ENCODE data around the gene SPEM3. TPM values are rescaled to one million over a fixed set of nuclear protein-coding genes. Genes with fewer than 3 reads are reported as not detected.
A peak's percentile ranks its signal among the peaks of the same experiment; 100 is the strongest.

SPEM3 gene
- total RNA-seq, 2 experiments from 2014 or later, result not detected

DNA sequence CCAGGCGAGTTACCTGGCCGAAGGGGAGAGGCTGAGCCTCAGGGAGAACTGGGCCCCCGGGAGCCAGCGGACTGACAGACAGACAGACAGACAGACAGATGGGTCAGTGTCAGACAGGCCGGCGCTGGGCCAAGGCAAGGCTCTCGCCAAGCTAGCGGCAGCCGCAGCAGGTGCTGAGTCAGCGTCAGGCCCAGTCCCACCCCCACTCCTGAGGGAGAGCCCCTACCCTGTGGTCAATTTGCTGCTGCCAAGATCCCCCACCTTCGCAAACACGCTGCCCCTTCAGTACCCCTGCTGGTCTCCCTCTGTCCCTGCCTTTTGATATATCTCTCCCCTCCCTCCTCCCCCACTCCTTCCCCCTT, 12.2 kb downstream of the SPEM3 start:
- ATAC-seq (no peak), DNase-seq (peak; percentile 64)
- TF ChIP-seq, protein P1, sequence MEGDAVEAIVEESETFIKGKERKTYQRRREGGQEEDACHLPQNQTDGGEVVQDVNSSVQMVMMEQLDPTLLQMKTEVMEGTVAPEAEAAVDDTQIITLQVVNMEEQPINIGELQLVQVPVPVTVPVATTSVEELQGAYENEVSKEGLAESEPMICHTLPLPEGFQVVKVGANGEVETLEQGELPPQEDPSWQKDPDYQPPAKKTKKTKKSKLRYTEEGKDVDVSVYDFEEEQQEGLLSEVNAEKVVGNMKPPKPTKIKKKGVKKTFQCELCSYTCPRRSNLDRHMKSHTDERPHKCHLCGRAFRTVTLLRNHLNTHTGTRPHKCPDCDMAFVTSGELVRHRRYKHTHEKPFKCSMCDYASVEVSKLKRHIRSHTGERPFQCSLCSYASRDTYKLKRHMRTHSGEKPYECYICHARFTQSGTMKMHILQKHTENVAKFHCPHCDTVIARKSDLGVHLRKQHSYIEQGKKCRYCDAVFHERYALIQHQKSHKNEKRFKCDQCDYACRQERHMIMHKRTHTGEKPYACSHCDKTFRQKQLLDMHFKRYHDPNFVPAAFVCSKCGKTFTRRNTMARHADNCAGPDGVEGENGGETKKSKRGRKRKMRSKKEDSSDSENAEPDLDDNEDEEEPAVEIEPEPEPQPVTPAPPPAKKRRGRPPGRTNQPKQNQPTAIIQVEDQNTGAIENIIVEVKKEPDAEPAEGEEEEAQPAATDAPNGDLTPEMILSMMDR (IDR thresholded peaks at IDR 0.05), result no peak
- Mint-ChIP-seq H3K4me1 (ENCODE audit: low read depth) (peaks cover 36% of the 10 kb centered on the region), H3K27ac (no peak overlapping the region), H3K27me3 (peaks cover 54% of the 10 kb centered on the region), H3K4me3 (peak overlapping the region; percentile 94), H3K36me3 (ENCODE audit: low read depth) (peaks cover 21% of the 10 kb centered on the region), H3K9me3 (no peaks in the 10 kb centered on the region)
- ChIA-PET CTCF (interaction anchor here (0.7 to 2.0 kb wide), 10 partner anchors 12 to 247 kb away, joined by 3 to 13 read pairs (median 4); partner anchors contain the start of genes NEURL4 and SENP3), POLR2A (interaction anchor here (0.6 to 8.8 kb wide), 6 partner anchors 13 to 246 kb away, joined by 3 to 83 read pairs (median 15); partner anchors contain the start of genes POLR2A and ZBTB4)
- intact Hi-C loops (cut with micrococcal nuclease), result no loop called here

DNA sequence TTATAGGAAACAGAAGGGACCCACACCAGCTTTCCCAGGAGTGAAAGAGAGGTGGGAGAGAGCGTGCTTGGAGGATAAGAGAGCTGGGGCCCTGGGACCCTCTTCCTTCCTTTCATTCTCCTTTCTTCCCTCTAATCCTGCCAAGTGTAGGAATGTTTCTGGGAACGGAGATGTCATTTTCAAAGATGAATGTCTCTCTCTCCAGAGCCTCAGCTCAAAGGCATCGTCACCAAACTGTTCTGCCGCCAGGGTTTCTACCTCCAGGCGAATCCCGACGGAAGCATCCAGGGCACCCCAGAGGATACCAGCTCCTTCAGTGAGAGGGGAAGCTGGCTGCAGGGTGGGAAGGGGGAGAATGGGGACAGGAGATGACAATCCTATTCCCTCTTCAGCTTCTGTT, 12.6 kb downstream of the SPEM3 start:
- H3K27me3 Mint-ChIP-seq, result peaks cover 56% of the 10 kb centered on the region
- intact Hi-C loops (cut with micrococcal nuclease), result no loop called here

DNA sequence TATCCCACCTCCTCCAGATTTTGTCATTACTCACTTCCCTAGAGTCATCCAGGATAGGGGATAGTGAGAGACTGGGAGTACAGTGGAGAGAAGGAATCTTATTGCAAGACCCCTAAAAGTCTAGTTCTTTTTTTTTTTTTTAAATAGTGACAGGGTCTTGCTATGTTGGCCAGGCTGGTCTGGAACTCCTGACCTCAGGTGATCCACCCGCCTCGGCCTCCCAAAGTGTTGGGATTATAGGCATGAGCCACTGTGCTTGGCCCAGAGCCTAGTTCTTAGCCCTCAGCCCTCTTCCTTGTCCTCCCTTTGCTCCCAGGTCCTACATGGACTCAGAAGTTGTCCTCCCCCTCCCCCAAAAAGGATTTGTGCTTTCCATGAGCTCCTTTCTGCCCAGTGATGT, 13.5 kb downstream of the SPEM3 start:
- no peak overlapping the region for H3K4me3 Mint-ChIP-seq
- H3K36me3 Mint-ChIP-seq (ENCODE audit: low read depth), result peaks cover 19% of the 10 kb centered on the region
- no peak overlapping the region for H3K27ac Mint-ChIP-seq
- no peak for ATAC-seq
- peaks cover 61% of the 10 kb centered on the region for H3K27me3 Mint-ChIP-seq
- no peaks in the 10 kb centered on the region for H3K9me3 Mint-ChIP-seq
- TF ChIP-seq, protein P1 (IDR thresholded peaks at IDR 0.05), result no peak
- H3K4me1 Mint-ChIP-seq (ENCODE audit: low read depth), result peaks cover 39% of the 10 kb centered on the region
- ChIA-PET CTCF (interaction anchor here (1.0 to 1.8 kb wide), 4 partner anchors 10 to 119 kb away, joined by 3 to 13 read pairs (median 4); partner anchors contain the start of genes NEURL4 and SENP3), POLR2A (interaction anchor here (1.9 to 8.8 kb wide), 4 partner anchors 12 to 43 kb away, joined by 10 to 83 read pairs (median 36); partner anchors contain the start of genes POLR2A and ZBTB4)
- intact Hi-C loops (cut with micrococcal nuclease), result no loop called here
- no peak for DNase-seq

More for the DNA sequence above, 12.6 kb downstream of the SPEM3 start:
- CTCF ChIA-PET, result interaction anchor here (0.7 to 2.0 kb wide), 7 partner anchors 12 to 246 kb away, joined by 3 to 13 read pairs (median 4); partner anchors contain the start of genes NEURL4 and SENP3
- ATAC-seq (no peak), DNase-seq (no peak)
- Mint-ChIP-seq H3K4me1 (ENCODE audit: low read depth) (peaks cover 40% of the 10 kb centered on the region), H3K4me3 (no peak overlapping the region), H3K36me3 (ENCODE audit: low read depth) (peaks cover 21% of the 10 kb centered on the region), H3K9me3 (no peaks in the 10 kb centered on the region), H3K27ac (no peak overlapping the region)
- TF ChIP-seq, protein P1 (IDR thresholded peaks at IDR 0.05), result no peak
- POLR2A ChIA-PET, result interaction anchor here (0.7 to 8.8 kb wide), 5 partner anchors 12 to 44 kb away, joined by 3 to 83 read pairs (median 20); partner anchors contain the start of genes POLR2A and ZBTB4

DNA sequence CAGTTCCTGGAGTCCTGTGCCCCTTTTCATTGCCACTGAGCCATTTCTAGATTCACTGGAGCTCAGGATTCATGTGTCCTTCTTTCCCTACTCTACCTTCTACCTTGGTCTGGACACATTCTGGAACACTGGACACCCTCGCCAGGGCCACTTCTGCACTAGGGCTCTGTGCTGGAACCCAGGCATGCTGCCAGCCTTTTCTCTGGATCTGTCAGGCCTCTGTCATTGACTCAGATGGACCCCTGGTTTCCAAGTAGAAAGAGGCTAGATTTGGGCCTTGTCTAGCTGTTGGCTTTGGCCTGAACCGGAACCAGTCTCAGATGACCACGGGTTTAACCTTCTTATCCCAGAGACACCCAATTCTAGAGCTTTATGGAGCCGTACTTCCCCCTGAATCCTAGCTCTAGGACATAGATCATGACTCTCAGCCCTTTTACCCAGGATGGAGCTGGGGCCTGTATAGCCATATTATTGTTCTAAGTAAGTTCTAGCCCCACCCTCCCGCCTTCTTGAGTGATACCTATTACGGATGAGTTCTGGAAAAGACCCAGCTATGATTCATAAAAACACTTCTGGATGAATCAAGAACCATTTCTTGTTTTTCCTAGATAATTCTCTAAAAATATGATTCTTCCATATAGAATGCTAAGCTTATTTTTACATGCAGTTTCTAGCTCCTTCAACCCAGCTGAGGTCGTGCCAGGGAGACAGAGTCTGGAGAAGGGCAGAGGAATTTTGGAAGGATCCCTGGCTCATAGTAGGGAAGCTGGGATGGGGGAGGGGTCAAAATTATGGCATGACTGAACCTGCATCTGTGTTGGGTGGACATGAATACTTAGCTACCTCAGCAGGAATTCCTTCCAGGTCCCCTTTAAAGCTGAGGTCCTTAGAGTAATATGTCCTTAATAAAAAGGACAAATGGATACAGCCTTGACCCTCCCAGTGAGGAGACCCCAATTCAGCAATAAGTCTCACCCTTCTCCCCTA, 15.1 kb downstream of the SPEM3 start:
- TF ChIP-seq, protein P1 (IDR thresholded peaks at IDR 0.05), result no peak
- ATAC-seq (no peak), DNase-seq (no peak)
- H3K4me3 Mint-ChIP-seq, result no peak overlapping the region
- intact Hi-C loops (cut with micrococcal nuclease), result no loop called here
- POLR2A ChIA-PET, result interaction anchor here (0.9 to 6.8 kb wide), 9 partner anchors 8 to 146 kb away, joined by 3 to 53 read pairs (median 4); partner anchors contain the start of genes PLSCR3, POLR2A and SOX15
- H3K27ac Mint-ChIP-seq, result no peak overlapping the region
- H3K4me1 Mint-ChIP-seq (ENCODE audit: low read depth), result peaks cover 29% of the 10 kb centered on the region
- H3K9me3 Mint-ChIP-seq, result no peaks in the 10 kb centered on the region
- H3K36me3 Mint-ChIP-seq (ENCODE audit: low read depth), result peaks cover 17% of the 10 kb centered on the region
- peaks cover 62% of the 10 kb centered on the region for H3K27me3 Mint-ChIP-seq
- CTCF ChIA-PET, result interaction anchor here (0.8 to 4.0 kb wide), 8 partner anchors 8 to 148 kb away, joined by 3 to 23 read pairs (median 4); partner anchors contain the start of genes SENP3, TMEM102 and ZBTB4

All from activated CD8-positive, alpha-beta T cell treated with anti-CD3 and anti-CD28 coated beads for 36 hours (primary cell).